OCI-LY7 (cell line): ENCODE results near the gene JAG2. TPM values are rescaled to one million over a fixed set of nuclear protein-coding genes. Genes with fewer than 3 reads are reported as not detected.

Experiments used
- BruUV-seq: library from RNA; stranded (reverse); fragments of 400-500 nt; replicated peaks from 2 replicates; lab custom pipeline; 2021; lab: Mats Ljungman, UMichigan
- CTCF ChIA-PET: fragments of 300-600 bp; sonication (Branson Sonifier 250); formaldehyde crosslinking; loops from one replicate; lab custom pipeline; 2022; ENCODE audit warnings: antibody characterized with exemption; ENCODE audit not compliant: unreplicated experiment; lab: Charles Lee
- POLR2A ChIA-PET: fragments of 300-600 bp; sonication (Branson Sonifier 250); formaldehyde crosslinking; loops from one replicate; lab custom pipeline; 2022; ENCODE audit warnings: antibody characterized with exemption; lab: Charles Lee
- DNase-seq: peaks from one replicate; pipeline ENCODE4 v3.0.0-alpha.2; 2015; ENCODE audit warnings: low spot score
- H2AFZ ChIP-seq: fragments of 200-600 bp; sonication (generic), shearing (Covaris generic); 2 replicates; pipeline ENCODE4 v1.6.1; 2014; ENCODE audit warnings: mild to moderate bottlenecking, antibody characterized with exemption, low read length, moderate library complexity
- H3K27ac ChIP-seq: fragments of 200-600 bp; sonication (generic); 2 replicates; pipeline ENCODE4 v1.5.1; 2014; ENCODE audit warnings: mixed run types, low read depth, mild to moderate bottlenecking, moderate library complexity, low read length, inconsistent platforms; ENCODE audit not compliant: poor library complexity, severe bottlenecking
- H3K36me3 ChIP-seq: fragments of 200-600 bp; sonication (generic); 2 replicates; pipeline ENCODE4 v1.6.1; 2014; ENCODE audit warnings: mild to moderate bottlenecking, antibody characterized with exemption, low read length, moderate library complexity, mixed read lengths; ENCODE audit not compliant: insufficient read depth
- H3K4me1 ChIP-seq: fragments of 200-600 bp; sonication (generic); 2 replicates; pipeline ENCODE4 v1.5.1; 2014; ENCODE audit warnings: mild to moderate bottlenecking, low read length; ENCODE audit not compliant: insufficient read depth, poor library complexity, severe bottlenecking
- H3K4me2 ChIP-seq: fragments of 200-600 bp; sonication (generic); 2 replicates; pipeline ENCODE4 v1.6.1; 2014; ENCODE audit warnings: mild to moderate bottlenecking, low read length
- H3K4me3 ChIP-seq: fragments of 200-600 bp; sonication (generic); 2 replicates; pipeline ENCODE4 v1.5.1; 2014; ENCODE audit warnings: mild to moderate bottlenecking, low read depth, low read length; ENCODE audit not compliant: poor library complexity, severe bottlenecking
- H3K79me2 ChIP-seq: fragments of 200-600 bp; sonication (generic); 2 replicates; pipeline ENCODE4 v1.6.1; 2016; ENCODE audit warnings: low read depth, mild to moderate bottlenecking, low read length, moderate library complexity, mixed read lengths; ENCODE audit not compliant: insufficient read depth
- H3K9me2 ChIP-seq: fragments of 200-600 bp; sonication (generic); 2 replicates; pipeline ENCODE4 v1.6.1; 2016; ENCODE audit warnings: mild to moderate bottlenecking, low read length, mixed read lengths; ENCODE audit not compliant: insufficient read depth
- H3K9me3 ChIP-seq: fragments of 200-600 bp; sonication (generic); 2 replicates; pipeline ENCODE4 v1.6.1; 2014; ENCODE audit warnings: mild to moderate bottlenecking, mixed run types, low read length, mixed read lengths
- H4K20me1 ChIP-seq: fragments of 200-600 bp; sonication (generic); 2 replicates; pipeline ENCODE4 v1.6.1; 2014; ENCODE audit warnings: mild to moderate bottlenecking, antibody characterized with exemption, low read length, moderate library complexity, mixed read lengths; ENCODE audit not compliant: insufficient read depth
- EZH2phosphoT487 ChIP-seq: fragments of 200-600 bp; sonication (generic); IDR thresholded peaks from 2 replicates; pipeline ENCODE4 v1.6.1; 2018; ENCODE audit warnings: low read depth, borderline replicate concordance, mild to moderate bottlenecking, mixed run types, antibody characterized with exemption, low read length, moderate library complexity, mixed read lengths
- intact Hi-C: fragments of 100-400 bp; cut with micrococcal nuclease; formaldehyde crosslinking; loops from one replicate; pipeline ENCODE4 v1.10.0; 2022; ENCODE audit not compliant: unreplicated experiment
- total RNA-seq, 2 experiments: library from RNA; depleted of rRNA in 1 of 2; stranded (reverse); fragments of >200 nt in 1 of 2; shearing (Covaris generic) in 1 of 2; gene quantifications; 2 replicates each; pipeline ENCODE4 v1.2.3, GENCODE V29; 2014 to 2022
- TF ChIP-seq, protein P1 (sequence below): fragments of 200-600 bp; sonication (generic); conservative IDR thresholded peaks from 2 replicates; pipeline ENCODE4 v1.5.1; 2014; ENCODE audit warnings: mild to moderate bottlenecking, antibody characterized with exemption, low read length, moderate library complexity, mixed read lengths

JAG2 gene
- total RNA-seq, 2 experiments from 2014 or later: 5.0 to 6.0 TPM

DNA sequence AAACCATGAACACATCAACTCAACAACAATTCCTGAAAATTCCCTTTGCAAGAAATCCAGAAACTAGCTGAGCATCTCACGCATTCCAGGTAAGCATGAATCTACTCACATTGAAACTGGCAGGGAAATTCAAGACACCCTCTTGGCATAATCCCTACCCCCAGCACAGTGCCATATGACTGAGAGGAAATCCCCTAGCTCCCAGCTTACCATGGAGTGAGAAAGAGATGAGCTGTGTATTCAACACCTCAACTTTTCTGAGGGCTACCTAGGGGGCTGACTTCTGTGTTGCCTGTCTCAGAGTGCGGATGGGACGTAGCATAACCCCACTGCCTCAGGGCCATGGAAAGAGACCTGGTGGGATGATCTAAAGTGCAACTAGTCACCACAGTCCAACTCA is 65.7 kb downstream of the JAG2 start:
- intact Hi-C loops: no loop called here
- H3K79me2 ChIP-seq: no peaks in the 10 kb centered on the region
- no peak overlapping the region for H3K27ac ChIP-seq
- H3K36me3 ChIP-seq: no peaks in the 10 kb centered on the region
- no peak overlapping the region for H3K4me3 ChIP-seq
- H4K20me1 ChIP-seq: no peaks in the 10 kb centered on the region
- no peaks in the 10 kb centered on the region for H3K9me2 ChIP-seq
- ChIA-PET POLR2A (interaction anchor here (0.5 kb wide), 1 partner anchor 13 kb away, joined by 3 read pairs; no protein-coding TSS in a partner anchor), CTCF (no interaction called here)
- DNase-seq: no peak
- no peak overlapping the region for H2AFZ ChIP-seq
- H3K9me3 ChIP-seq: 0 out of 2 replicates have a peak, but pooled peaks cover 8% of the 10 kb centered on the region
- BruUV-seq: no TSS peak
- no peak overlapping the region for H3K4me2 ChIP-seq
- H3K4me1 ChIP-seq: no peaks in the 10 kb centered on the region
- TF ChIP-seq, protein P1, sequence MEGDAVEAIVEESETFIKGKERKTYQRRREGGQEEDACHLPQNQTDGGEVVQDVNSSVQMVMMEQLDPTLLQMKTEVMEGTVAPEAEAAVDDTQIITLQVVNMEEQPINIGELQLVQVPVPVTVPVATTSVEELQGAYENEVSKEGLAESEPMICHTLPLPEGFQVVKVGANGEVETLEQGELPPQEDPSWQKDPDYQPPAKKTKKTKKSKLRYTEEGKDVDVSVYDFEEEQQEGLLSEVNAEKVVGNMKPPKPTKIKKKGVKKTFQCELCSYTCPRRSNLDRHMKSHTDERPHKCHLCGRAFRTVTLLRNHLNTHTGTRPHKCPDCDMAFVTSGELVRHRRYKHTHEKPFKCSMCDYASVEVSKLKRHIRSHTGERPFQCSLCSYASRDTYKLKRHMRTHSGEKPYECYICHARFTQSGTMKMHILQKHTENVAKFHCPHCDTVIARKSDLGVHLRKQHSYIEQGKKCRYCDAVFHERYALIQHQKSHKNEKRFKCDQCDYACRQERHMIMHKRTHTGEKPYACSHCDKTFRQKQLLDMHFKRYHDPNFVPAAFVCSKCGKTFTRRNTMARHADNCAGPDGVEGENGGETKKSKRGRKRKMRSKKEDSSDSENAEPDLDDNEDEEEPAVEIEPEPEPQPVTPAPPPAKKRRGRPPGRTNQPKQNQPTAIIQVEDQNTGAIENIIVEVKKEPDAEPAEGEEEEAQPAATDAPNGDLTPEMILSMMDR: no peak
- no peak for TF ChIP-seq EZH2phosphoT487

DNA sequence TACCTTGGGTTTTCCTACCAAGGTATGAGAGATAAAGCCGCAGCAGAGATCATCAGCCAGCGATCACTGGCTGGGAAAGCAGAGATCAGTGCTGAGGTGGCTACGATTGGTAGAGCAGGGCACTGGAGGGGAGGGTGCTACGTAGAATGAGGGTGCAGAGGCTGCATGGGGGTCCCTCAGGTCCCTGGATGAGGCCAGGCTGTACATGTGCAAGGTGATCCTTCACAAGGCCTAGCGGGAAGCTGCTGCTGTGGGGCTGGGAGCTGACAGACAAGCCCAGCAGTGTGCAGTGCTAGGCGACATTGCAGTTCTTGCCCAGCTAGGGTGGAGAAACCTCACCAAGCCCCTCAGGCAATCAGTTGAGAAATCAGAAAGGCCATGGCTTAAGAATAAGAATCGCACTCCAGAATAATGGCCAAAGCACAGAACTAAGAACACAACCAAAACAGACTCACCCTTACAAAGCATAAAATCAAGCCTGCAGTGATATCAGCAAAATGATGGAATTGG is 66.2 kb downstream of the JAG2 start:
- Histone ChIP-seq H3K4me1 (no peaks in the 10 kb centered on the region), H3K9me3 (0 out of 2 replicates have a peak, but pooled peaks cover 8% of the 10 kb centered on the region), H3K36me3 (no peaks in the 10 kb centered on the region), H3K4me3 (no peak overlapping the region), H2AFZ (no peak overlapping the region), H3K79me2 (no peaks in the 10 kb centered on the region), H3K9me2 (no peaks in the 10 kb centered on the region), H4K20me1 (no peaks in the 10 kb centered on the region), H3K27ac (no peak overlapping the region), H3K4me2 (no peak overlapping the region)
- ChIA-PET POLR2A (interaction anchor here (0.5 kb wide), 1 partner anchor 14 kb away, joined by 3 read pairs; no protein-coding TSS in a partner anchor), CTCF (no interaction called here)
- no TSS peak for BruUV-seq
- DNase-seq: no peak
- TF ChIP-seq, protein P1: no peak
- no peak for TF ChIP-seq EZH2phosphoT487
- intact Hi-C loops: no loop called here

DNA sequence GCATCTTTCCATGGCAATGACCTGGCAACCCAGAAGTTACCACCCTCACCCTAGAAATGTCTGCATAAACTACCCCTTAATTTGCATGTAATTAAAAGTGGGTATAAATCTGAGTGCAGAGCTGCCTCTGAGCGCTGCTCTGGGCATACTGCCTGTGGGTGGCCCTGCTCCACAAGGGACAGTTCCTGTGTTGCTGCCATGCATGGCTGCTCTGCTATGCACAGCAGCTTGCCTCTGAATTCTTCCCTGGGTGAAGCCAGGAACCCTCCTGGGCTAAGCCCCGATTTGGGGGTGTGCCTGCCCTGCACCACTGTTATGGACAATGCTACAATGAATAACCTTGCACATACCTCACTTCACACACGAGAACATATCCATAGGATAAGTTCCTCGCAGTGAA is 67.7 kb downstream of the JAG2 start:
- H3K4me3 ChIP-seq: no peak overlapping the region
- intact Hi-C loops: no loop called here
- TF ChIP-seq EZH2phosphoT487: no peak
- TF ChIP-seq, protein P1: no peak
- H3K27ac ChIP-seq: no peak overlapping the region
- H2AFZ ChIP-seq: no peak overlapping the region
- no TSS peak for BruUV-seq
- ChIA-PET CTCF (no interaction called here), POLR2A (no interaction called here)
- H3K36me3 ChIP-seq: no peaks in the 10 kb centered on the region
- no peaks in the 10 kb centered on the region for H3K4me1 ChIP-seq
- H3K79me2 ChIP-seq: no peaks in the 10 kb centered on the region
- 0 out of 2 replicates have a peak, but pooled peaks cover 8% of the 10 kb centered on the region for H3K9me3 ChIP-seq
- DNase-seq: no peak
- H3K4me2 ChIP-seq: no peak overlapping the region
- no peaks in the 10 kb centered on the region for H3K9me2 ChIP-seq
- H4K20me1 ChIP-seq: no peaks in the 10 kb centered on the region
